Adrenal gland (tissue), 12 donors: ENCODE results near the gene LCOR. TPM values are rescaled to one million over a fixed set of nuclear protein-coding genes. Genes with fewer than 3 reads are reported as not detected.
A peak's percentile ranks its signal among the peaks of the same experiment; 100 is the strongest.
"Not testable (repeated sequence)": the region's sequence is repeated elsewhere in the genome, so short reads cannot be mapped to it uniquely, and the experiment has no call there.

Source experiments
- DNase-seq, 7 donors: peaks; one replicate each; pipeline ENCODE4 v3.0.0-alpha.2; 2019 to 2020
- H3K27ac ChIP-seq, 5 donors: fragments of 200-600 bp; sonication (generic) in 4 of 5; 1 replicate in 3 of 5; 2 replicates in 2 of 5; pipeline versions ENCODE4 v1.5.1 to v1.8.0; 2016 to 2020; ENCODE audit warnings: mild to moderate bottlenecking in 1 of 5
- H3K27me3 ChIP-seq: fragments of 200-600 bp; 2 replicates; pipeline ENCODE4 v1.8.0; 2021
- H3K36me3 ChIP-seq, 2 donors: fragments of 200-600 bp; replicated peaks in 1 of 2; 1 replicate in 1 of 2; 2 replicates in 1 of 2; pipeline versions ENCODE4 v1.5.1 to v1.8.0; 2018 to 2022
- H3K4me1 ChIP-seq, 2 donors: fragments of 200-600 bp; replicated peaks in 1 of 2; 1 replicate in 1 of 2; 2 replicates in 1 of 2; pipeline versions ENCODE4 v1.5.1 to v1.8.0; 2018 to 2021
- H3K4me3 ChIP-seq, 4 donors: fragments of 200-600 bp; sonication (generic) in 3 of 4; one replicate each; pipeline ENCODE4 v1.5.1; 2016 to 2018
- H3K9me3 ChIP-seq, 3 donors: fragments of 200-600 bp; sonication (generic) in 1 of 3; replicated peaks in 1 of 3; 1 replicate in 2 of 3; 2 replicates in 1 of 3; pipeline versions ENCODE4 v1.5.1 to v1.8.0; 2016 to 2021
- CTCF ChIP-seq, 6 experiments: fragments of 450-650 bp in 4 of 6; fragments of 200-600 bp in 2 of 6; sonication (generic) in 1 of 6; IDR thresholded peaks; 1 replicate in 5 of 6; 2 replicates in 1 of 6; pipeline versions ENCODE4 v1.5.1 to v1.8.0; 2016 to 2021; ENCODE audit warnings: antibody characterized with exemption in 6 of 6, mild to moderate bottlenecking in 2 of 6, moderate library complexity in 1 of 6
- POLR2A ChIP-seq, 2 donors: fragments of 450-650 bp; IDR thresholded peaks; one replicate each; pipeline ENCODE4 v1.6.1; 2017; ENCODE audit warnings: antibody characterized with exemption in 2 of 2, mild to moderate bottlenecking in 2 of 2, moderate library complexity in 1 of 2
- WGBS, 4 donors: extraction: QIAGEN DNeasy Blood & Tissue Kit in 2 of 4; methylation state at CpG; one replicate each; pipeline versions ENCODE4 v1.1.5 to v1.1.7; 2013 to 2017; 5-methylcytosine and 5-hydroxymethylcytosine counted together
- intact Hi-C, 2 donors: fragments of 100-400 bp; cut with DNase I; formaldehyde crosslinking; loops; one replicate each; pipeline versions ENCODE4 v1.14.1 to v1.15.0; 2022 to 2023
- polyA plus RNA-seq, 3 donors: library from polyadenylated mRNA; stranded (reverse); fragments of 200-250 nt in 2 of 3; fragments of 350-450 nt in 1 of 3; fragmentation: Illumina TruSeq in 1 of 3; extraction: RNeasy Lipid Tissue Mini Kit (QIAGEN cat#74804) in 1 of 3; gene quantifications; one replicate each; pipeline ENCODE4 v1.2.3, GENCODE V29; 2013 to 2014
- total RNA-seq, 9 donors: library from RNA; depleted of rRNA in 4 of 9; stranded (reverse); fragments of >200 nt in 4 of 9; fragments of 120-200 nt in 1 of 9; fragmentation: NEBNext Ultra II Directional in 1 of 9; extraction: Animal tissue kit (Norgen Biotek cat#: 25700) in 1 of 9; gene quantifications; one replicate each; pipeline versions ENCODE4 v1.1.0 to v1.2.4, GENCODE V29; 2013 to 2023
- donor health status: healthy with polysubstance abuse.
- donor health status: Bipolar disorder and iron deficiency.
- donor health status: DM: yes; HTN: yes; CAD: no.
- donor health status: DM: no; HTN: no; CAD: no.
- donor health status: DM: no; HTN: no; CAD: no.
- donor health status: DM: yes; HTN: yes; CAD: no.

Gene LCOR
- total and polyA plus RNA-seq, 12 donors: 1.5 to 38.4 (median 17.2) TPM

GRCh38 chr10:96846395-96846794 lies 14.3 kb downstream of the LCOR start:
- H3K9me3 ChIP-seq: no peaks in the 10 kb centered on the region
- WGBS, 4 donors: 93 to 100% (median 97%) methylated on average over 1 of the region's 1 CpG
- no peaks in the 10 kb centered on the region for H3K27me3 ChIP-seq
- H3K36me3 ChIP-seq: no peaks in the 10 kb centered on the region
- H3K4me1 ChIP-seq: peaks cover 0 to 31% of the 10 kb centered on the region in 2 donors
- TF ChIP-seq POLR2A (IDR thresholded peaks at IDR 0.05) (no peak), CTCF (IDR thresholded peaks at IDR 0.05) (no peak)
- DNase-seq: no peak
- intact Hi-C loops: no loop called here
- no peak overlapping the region for H3K27ac ChIP-seq
- H3K4me3 ChIP-seq: no peak overlapping the region

- 90 to 96% (median 94%) methylated on average over 5 of the region's 5 CpGs for WGBS, 4 donors
- Histone ChIP-seq H3K36me3 (no peaks in the 10 kb centered on the region), H3K27me3 (no peaks in the 10 kb centered on the region), H3K4me3 (no peak overlapping the region), H3K4me1 (peaks cover 0 to 31% of the 10 kb centered on the region in 2 donors), H3K9me3 (no peaks in the 10 kb centered on the region), H3K27ac (no peak overlapping the region)
- TF ChIP-seq POLR2A (IDR thresholded peaks at IDR 0.05): no peak
- TF ChIP-seq CTCF (IDR thresholded peaks at IDR 0.05): no peak
- no peak for DNase-seq
- intact Hi-C loops: no loop called here
Measured at GRCh38 chr10:96846926-96847325, 14.8 kb downstream of the LCOR start.

- DNase-seq, H3K27ac ChIP-seq, H3K27me3 ChIP-seq, H3K4me3 ChIP-seq, H3K9me3 ChIP-seq, intact Hi-C loops, H3K36me3 ChIP-seq: not testable (repeated sequence)
- WGBS, 4 donors: 91 to 95% (median 94%) methylated on average over 12 of the region's 12 CpGs
- peaks cover 0 to 31% of the 10 kb centered on the region in 2 donors for H3K4me1 ChIP-seq
Measured at GRCh38 chr10:96847356-96847755, 15.3 kb downstream of the LCOR start.

GRCh38 chr10:96850113-96850512 lies 18.0 kb downstream of the LCOR start:
- Histone ChIP-seq H3K27me3 (no peaks in the 10 kb centered on the region), H3K27ac (no peak overlapping the region), H3K4me1 (peaks cover 0 to 15% of the 10 kb centered on the region in 2 donors), H3K9me3 (no peaks in the 10 kb centered on the region), H3K36me3 (no peaks in the 10 kb centered on the region), H3K4me3 (no peak overlapping the region)
- peak in 4 of 7 donors; percentile 16 to 49 (median 28) for DNase-seq
- intact Hi-C loops: no loop called here
- TF ChIP-seq CTCF (IDR thresholded peaks at IDR 0.05): no peak
- 53 to 76% (median 62%) methylated on average over 5 of the region's 5 CpGs for WGBS, 4 donors

GRCh38 chr10:96850825-96851224 lies 18.7 kb downstream of the LCOR start:
- peaks cover 0 to 14% of the 10 kb centered on the region in 2 donors for H3K4me1 ChIP-seq
- H3K9me3 ChIP-seq: no peaks in the 10 kb centered on the region
- intact Hi-C loops: no loop called here
- peak overlapping the region in 1 of 5 donors; percentile 51 for H3K27ac ChIP-seq
- no peak for DNase-seq
- TF ChIP-seq POLR2A (IDR thresholded peaks at IDR 0.05) (no peak), CTCF (IDR thresholded peaks at IDR 0.05) (no peak)
- no peak overlapping the region for H3K4me3 ChIP-seq
- H3K27me3 ChIP-seq: no peaks in the 10 kb centered on the region
- H3K36me3 ChIP-seq: no peaks in the 10 kb centered on the region
- WGBS, 4 donors: 93 to 97% (median 95%) methylated on average over 3 of the region's 3 CpGs
